Mesenchymal stem cell (in vitro differentiated cells and primary cell): Measurements from ENCODE around the gene HNRNPUL1.

Experiments
- DNase-seq: peaks from one replicate; pipeline ENCODE4 v3.0.0-alpha.2; 2013
- H2AFZ ChIP-seq: one replicate; pipeline ENCODE4 v1.6.1; 2013; ENCODE audit warnings: low read depth, mild to moderate bottlenecking, control low read depth, inconsistent platforms, low read length, moderate library complexity
- H2AK5ac ChIP-seq: 2 replicates; pipeline ENCODE4 v1.6.1; 2013; ENCODE audit warnings: low read length, moderate library complexity, mild to moderate bottlenecking, inconsistent platforms; ENCODE audit not compliant: severe bottlenecking
- H2BK120ac ChIP-seq: one replicate; pipeline ENCODE4 v1.6.1; 2013; ENCODE audit warnings: low read depth, mild to moderate bottlenecking, inconsistent platforms, low read length, moderate library complexity
- H2BK12ac ChIP-seq, 2 experiments: one replicate each; pipeline ENCODE4 v1.6.1; 2013; ENCODE audit warnings: inconsistent platforms in 2 of 2, low read length in 2 of 2, mild to moderate bottlenecking in 2 of 2, moderate library complexity in 2 of 2, control low read depth in 1 of 2
- H2BK15ac ChIP-seq: one replicate; pipeline ENCODE4 v1.6.1; 2013; ENCODE audit warnings: mild to moderate bottlenecking, low read depth, inconsistent platforms; ENCODE audit not compliant: poor library complexity, severe bottlenecking
- H2BK5ac ChIP-seq: 2 replicates; pipeline ENCODE4 v1.6.1; 2013; ENCODE audit warnings: low read depth, mild to moderate bottlenecking, low read length, control low read depth, inconsistent platforms; ENCODE audit not compliant: poor library complexity, severe bottlenecking
- H3K14ac ChIP-seq, 2 experiments: one replicate each; pipeline ENCODE4 v1.6.1; 2013; ENCODE audit warnings: inconsistent platforms in 2 of 2, low read length in 2 of 2, control low read depth in 1 of 2, mild to moderate bottlenecking in 1 of 2, moderate library complexity in 1 of 2
- H3K18ac ChIP-seq, 2 experiments: one replicate each; pipeline ENCODE4 v1.6.1; 2013; ENCODE audit warnings: inconsistent platforms in 2 of 2, low read length in 2 of 2, control low read depth in 1 of 2, low read depth in 1 of 2, mild to moderate bottlenecking in 1 of 2
- H3K23ac ChIP-seq, 2 experiments: one replicate each; pipeline ENCODE4 v1.6.1; 2013; ENCODE audit warnings: inconsistent platforms in 2 of 2, low read length in 2 of 2, mild to moderate bottlenecking in 2 of 2, moderate library complexity in 2 of 2, control low read depth in 1 of 2
- H3K27ac ChIP-seq: 2 replicates; pipeline ENCODE4 v1.5.1; 2013; ENCODE audit warnings: mild to moderate bottlenecking, moderate library complexity, low read length, control low read depth, inconsistent platforms; ENCODE audit not compliant: poor library complexity, severe bottlenecking
- H3K27me3 ChIP-seq, 2 experiments: 2 replicates each; pipeline versions ENCODE4 v1.6.1 to v1.7.0; 2013; ENCODE audit warnings: low read length in 2 of 2, mild to moderate bottlenecking in 2 of 2, moderate library complexity in 2 of 2, control low read depth in 1 of 2, inconsistent platforms in 1 of 2; ENCODE audit not compliant: control insufficient read depth in 1 of 2, insufficient read depth in 1 of 2
- H3K36me3 ChIP-seq, 2 experiments: 2 replicates each; pipeline versions ENCODE4 v1.6.1 to v1.7.0; 2013; ENCODE audit warnings: low read length in 2 of 2, control low read depth in 1 of 2, inconsistent platforms in 1 of 2, low read depth in 1 of 2, mild to moderate bottlenecking in 1 of 2; ENCODE audit not compliant: insufficient read depth in 2 of 2, control insufficient read depth in 1 of 2
- H3K4ac ChIP-seq, 2 experiments: one replicate each; pipeline ENCODE4 v1.6.1; 2013; ENCODE audit warnings: inconsistent platforms in 2 of 2, low read length in 2 of 2, mild to moderate bottlenecking in 2 of 2, moderate library complexity in 2 of 2, control low read depth in 1 of 2, low read depth in 1 of 2
- H3K4me1 ChIP-seq: 2 replicates; pipeline ENCODE4 v1.6.1; 2013; ENCODE audit warnings: low read depth, low read length, control low read depth; ENCODE audit not compliant: control insufficient read depth, insufficient read depth
- H3K4me2 ChIP-seq: 2 replicates; pipeline ENCODE4 v1.6.1; 2013; ENCODE audit warnings: low read length, mild to moderate bottlenecking, inconsistent platforms; ENCODE audit not compliant: poor library complexity, severe bottlenecking
- H3K4me3 ChIP-seq, 2 experiments: 2 replicates each; pipeline versions ENCODE4 v1.5.1 to v1.7.0; 2013; ENCODE audit warnings: low read length in 2 of 2, mild to moderate bottlenecking in 2 of 2, control low read depth in 1 of 2, low read depth in 1 of 2; ENCODE audit not compliant: insufficient read depth in 1 of 2
- H3K79me1 ChIP-seq: replicated peaks from 2 replicates; pipeline ENCODE4 v1.6.1; 2013; ENCODE audit warnings: mild to moderate bottlenecking, control low read depth, low read length, inconsistent platforms; ENCODE audit not compliant: poor library complexity, severe bottlenecking
- H3K9ac ChIP-seq: 2 replicates; pipeline ENCODE4 v1.7.0; 2013; ENCODE audit warnings: mild to moderate bottlenecking, low read length, moderate library complexity
- H3K9me3 ChIP-seq: 2 replicates; pipeline ENCODE4 v1.7.0; 2013; ENCODE audit warnings: mild to moderate bottlenecking, low read length; ENCODE audit not compliant: control insufficient read depth
- H4K8ac ChIP-seq: one replicate; pipeline ENCODE4 v1.6.1; 2013; ENCODE audit warnings: inconsistent platforms, mild to moderate bottlenecking, low read length, moderate library complexity
- H4K91ac ChIP-seq: one replicate; pipeline ENCODE4 v1.6.1; 2013; ENCODE audit warnings: mild to moderate bottlenecking, low read length, inconsistent platforms
- WGBS: methylation state at CpG from one replicate; pipeline ENCODE4 v1.1.7; 2013; ENCODE audit warnings: mixed read lengths; 5-methylcytosine and 5-hydroxymethylcytosine counted together

Gene HNRNPUL1

GRCh38 chr19:41264581-41265394, 616 bp downstream of the HNRNPUL1 start:
- H2BK120ac ChIP-seq = peak overlapping the region; percentile 100
- peak overlapping the region; percentile 93 to 99 for H3K14ac ChIP-seq
- peak overlapping the region; percentile 94 for H3K27ac ChIP-seq
- peak overlapping the region; percentile 95 for H4K91ac ChIP-seq
- H2BK12ac ChIP-seq = peak overlapping the region in 1 of 2 experiments; percentile 37
- peaks cover 6% of the 10 kb centered on the region for H3K79me1 ChIP-seq
- peak overlapping the region; percentile 98 to 99 for H3K4ac ChIP-seq
- no peaks in the 10 kb centered on the region for H3K27me3 ChIP-seq
- peak overlapping the region; percentile 97 to 98 for H3K18ac ChIP-seq
- H3K4me3 ChIP-seq = peak overlapping the region; percentile 79 to 89
- WGBS = under 1% methylated on average over 75 of the region's 75 CpGs
- H2BK5ac ChIP-seq = peak overlapping the region; percentile 98
- peak overlapping the region; percentile 97 for H3K9ac ChIP-seq
- H2BK15ac ChIP-seq = peak overlapping the region; percentile 98
- peak overlapping the region; percentile 42 to 46 for H3K23ac ChIP-seq
- peak overlapping the region; percentile 94 for H4K8ac ChIP-seq
- H2AK5ac ChIP-seq = peak overlapping the region; percentile 49
- peaks cover 23 to 39% of the 10 kb centered on the region in 2 experiments for H3K36me3 ChIP-seq
- no peaks in the 10 kb centered on the region for H3K9me3 ChIP-seq
- peaks cover 11% of the 10 kb centered on the region for H3K4me1 ChIP-seq
- DNase-seq = peak; percentile 55
- no peak overlapping the region for H2AFZ ChIP-seq
- peak overlapping the region; percentile 84 for H3K4me2 ChIP-seq

DNA sequence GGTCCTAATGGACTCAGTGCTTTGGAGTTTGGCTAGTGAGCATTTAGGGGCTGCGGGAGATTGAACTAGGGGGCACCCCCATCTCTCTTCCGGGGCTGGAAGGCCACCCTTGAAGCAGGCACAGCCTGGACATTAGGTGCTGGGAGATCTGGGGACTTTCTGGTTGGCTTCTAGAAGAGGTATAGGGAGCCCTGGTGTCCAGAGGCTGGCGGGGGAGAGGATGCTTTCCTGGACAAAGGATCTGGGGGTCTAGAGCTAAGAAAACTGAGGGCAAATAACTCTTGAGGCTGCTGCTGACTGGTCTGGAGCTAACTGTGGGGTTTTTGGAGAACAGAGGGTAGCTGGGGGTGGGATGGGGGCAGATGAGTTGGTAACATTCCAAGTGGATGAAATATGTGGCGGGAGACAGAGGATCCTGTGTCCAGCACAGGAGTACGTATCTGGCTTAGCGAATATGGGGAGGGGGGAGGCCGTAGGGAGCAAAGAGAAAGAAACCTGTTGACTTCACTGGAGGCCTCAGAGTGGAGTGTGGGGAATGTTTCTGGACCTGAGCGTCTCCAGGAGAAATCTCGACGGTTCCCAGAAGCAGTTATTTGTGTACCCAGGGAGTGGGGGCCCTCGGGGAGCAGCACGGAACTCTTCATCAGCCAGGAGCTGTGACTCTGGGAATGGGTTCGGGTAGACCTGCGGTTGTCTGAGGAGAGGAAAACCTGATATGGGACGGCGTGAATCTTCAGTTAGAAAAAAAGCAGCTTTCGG, 1.4 kb downstream of the HNRNPUL1 start:
- peak overlapping the region; percentile 97 for H3K9ac ChIP-seq

DNA sequence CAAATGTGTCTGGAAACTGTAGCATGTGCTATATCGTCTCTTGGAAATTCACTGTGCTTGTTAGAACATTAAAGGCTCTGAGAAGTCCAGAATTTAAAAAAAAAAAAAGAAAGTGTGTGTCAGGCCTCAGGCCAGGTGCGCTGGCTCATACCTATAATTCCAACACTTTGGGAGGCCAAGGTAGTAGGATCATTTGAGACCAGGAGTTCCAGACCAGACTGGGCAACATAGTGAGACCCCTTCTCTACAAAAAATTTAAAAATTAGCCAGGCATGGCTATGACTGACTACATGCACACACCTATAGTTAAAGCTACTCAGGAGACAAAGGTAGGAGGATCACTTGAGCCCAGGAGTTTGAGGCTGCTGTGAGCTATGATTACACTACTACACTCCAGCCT, 4.9 kb downstream of the HNRNPUL1 start:
- Histone ChIP-seq H2BK15ac (no peak overlapping the region), H3K4me2 (no peak overlapping the region), H3K79me1 (peaks cover 30% of the 10 kb centered on the region), H4K8ac (no peak overlapping the region), H2BK5ac (no peak overlapping the region), H3K18ac (no peak overlapping the region), H3K9ac (no peak overlapping the region), H3K27me3 (no peaks in the 10 kb centered on the region), H3K36me3 (peaks cover 54 to 61% of the 10 kb centered on the region in 2 experiments), H3K14ac (no peak overlapping the region), H2BK12ac (no peak overlapping the region), H2BK120ac (no peak overlapping the region), H2AK5ac (no peak overlapping the region), H3K9me3 (no peaks in the 10 kb centered on the region), H3K4me1 (peaks cover 7% of the 10 kb centered on the region), H3K23ac (no peak overlapping the region), H3K4me3 (no peak overlapping the region), H4K91ac (no peak overlapping the region), H3K27ac (no peak overlapping the region), H2AFZ (no peak overlapping the region), H3K4ac (no peak overlapping the region)
- WGBS = 100% methylated on average over 1 of the region's 2 CpGs
- DNase-seq = no peak

More for the DNA sequence above, 1.4 kb downstream of the HNRNPUL1 start:
- WGBS = 12% methylated on average over 17 of the region's 17 CpGs
- Histone ChIP-seq H2AK5ac (peak overlapping the region; percentile 49), H3K9me3 (no peaks in the 10 kb centered on the region), H3K27me3 (no peaks in the 10 kb centered on the region), H3K18ac (peak overlapping the region; percentile 97 to 98), H3K4ac (peak overlapping the region; percentile 60 to 98), H4K91ac (peak overlapping the region; percentile 95), H3K79me1 (peaks cover 6% of the 10 kb centered on the region), H2BK12ac (no peak overlapping the region), H3K27ac (peak overlapping the region; percentile 94), H4K8ac (peak overlapping the region; percentile 94), H3K14ac (peak overlapping the region in 1 of 2 experiments; percentile 71), H3K23ac (peak overlapping the region in 1 of 2 experiments; percentile 50), H2BK15ac (peak overlapping the region; percentile 95), H3K36me3 (peaks cover 23 to 41% of the 10 kb centered on the region in 2 experiments), H3K4me2 (peak overlapping the region; percentile 84), H2AFZ (no peak overlapping the region), H2BK5ac (peak overlapping the region; percentile 98), H2BK120ac (peak overlapping the region; percentile 100), H3K4me3 (peak overlapping the region; percentile 79 to 89), H3K4me1 (peaks cover 11% of the 10 kb centered on the region)
- peak; percentile 59 for DNase-seq

DNA sequence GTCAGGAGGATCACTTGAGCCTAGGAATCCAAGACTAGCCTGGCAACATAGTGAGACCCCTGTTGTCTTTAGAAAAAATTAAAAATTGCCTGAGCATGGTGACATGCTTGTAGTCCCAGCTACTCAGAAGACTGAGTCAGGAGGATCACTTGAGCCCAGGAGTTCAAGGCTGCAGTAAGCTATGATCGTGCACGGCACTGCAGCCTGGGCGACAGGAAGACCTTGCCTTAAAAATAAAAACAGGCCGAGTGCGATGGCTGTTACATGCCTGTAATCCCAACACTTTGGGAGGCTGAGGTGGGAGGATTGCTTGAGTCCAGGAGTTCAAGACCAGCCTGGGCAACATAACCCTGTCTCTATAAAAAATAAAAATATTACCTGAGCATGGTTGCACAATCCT, 5.4 kb downstream of the HNRNPUL1 start:
- H2BK15ac ChIP-seq = no peak overlapping the region
- no peak overlapping the region for H2BK120ac ChIP-seq
- no peak overlapping the region for H3K14ac ChIP-seq
- 100% methylated on average over 5 of the region's 5 CpGs for WGBS
- no peak overlapping the region for H3K4ac ChIP-seq
- no peak overlapping the region for H2AK5ac ChIP-seq
- peaks cover 7% of the 10 kb centered on the region for H3K4me1 ChIP-seq
- H3K9me3 ChIP-seq = no peaks in the 10 kb centered on the region
- H3K4me3 ChIP-seq = no peak overlapping the region
- no peak for DNase-seq
- H3K36me3 ChIP-seq = peaks cover 58 to 66% of the 10 kb centered on the region in 2 experiments
- no peak overlapping the region for H3K18ac ChIP-seq
- no peak overlapping the region for H2BK12ac ChIP-seq
- peak overlapping the region; percentile 35 for H4K8ac ChIP-seq
- no peak overlapping the region for H2AFZ ChIP-seq
- no peak overlapping the region for H4K91ac ChIP-seq
- H3K9ac ChIP-seq = no peak overlapping the region
- no peak overlapping the region for H3K4me2 ChIP-seq
- no peaks in the 10 kb centered on the region for H3K27me3 ChIP-seq
- H3K27ac ChIP-seq = no peak overlapping the region
- peaks cover 35% of the 10 kb centered on the region for H3K79me1 ChIP-seq
- H3K23ac ChIP-seq = no peak overlapping the region
- no peak overlapping the region for H2BK5ac ChIP-seq
